ENCODE data around the gene TAF3. TPM values are rescaled to one million over a fixed set of nuclear protein-coding genes. Genes with fewer than 3 reads are reported as not detected.

The TAF3 gene
- total and polyA plus RNA-seq, 5 donors from 2014 or later: 6.8 to 20.8 (median 8.8) TPM

- Histone ChIP-seq H3K4me3 (ENCODE audit: low read depth, low read length) (peak within 1 kb of the TSS; percentile 94), H3K27me3 (ENCODE audit: control insufficient read depth, insufficient read depth, low read length) (no peaks in the 10 kb centered on the region), H3K9me3 (ENCODE audit: control insufficient read depth in 2 of 2, low read length in 2 of 2) (no peaks in the 10 kb centered on the region), H3K27ac (ENCODE audit: insufficient read depth, low read length, poor library complexity, severe bottlenecking) (peak within 1 kb of the TSS; percentile 90), H3K4me1 (ENCODE audit: control insufficient read depth, insufficient read depth, low read length, poor library complexity, severe bottlenecking) (peaks cover 66% of the 10 kb centered on the region), H3K36me3 (ENCODE audit: control insufficient read depth, insufficient read depth, low read length) (peaks cover 12% of the 10 kb centered on the region)
- H3K27me3 Mint-ChIP-seq: peaks cover 39% of the 10 kb centered on the region
- peaks cover 5 to 46% (median 27%) of the 10 kb centered on the region in 4 donors for H3K4me1 Mint-ChIP-seq
- peak within 1 kb of the TSS; percentile 91 to 100 (median 99) for H3K4me3 Mint-ChIP-seq
- H3K27ac Mint-ChIP-seq: peak within 1 kb of the TSS; percentile 92 to 99 (median 97)
- DNase-seq (peak; percentile 79 to 94 (median 82)), ATAC-seq (ENCODE audit: low read depth in 2 of 2) (peak; percentile 46 to 51)
- peaks cover 13% of the 10 kb centered on the region for H3K36me3 Mint-ChIP-seq
- peaks cover 0 to 3% (median 1%) of the 10 kb centered on the region in 7 donors for H3K9me3 Mint-ChIP-seq
Measured at GRCh38 chr10:8054494-8055407, 236.4 kb downstream of the TAF3 start, which contains the start of gene GATA3. Gene GATA3, plus strand, starts transcription at chr10:8054688. Its CDS starts 968 bp downstream, at chr10:8055656.

DNA sequence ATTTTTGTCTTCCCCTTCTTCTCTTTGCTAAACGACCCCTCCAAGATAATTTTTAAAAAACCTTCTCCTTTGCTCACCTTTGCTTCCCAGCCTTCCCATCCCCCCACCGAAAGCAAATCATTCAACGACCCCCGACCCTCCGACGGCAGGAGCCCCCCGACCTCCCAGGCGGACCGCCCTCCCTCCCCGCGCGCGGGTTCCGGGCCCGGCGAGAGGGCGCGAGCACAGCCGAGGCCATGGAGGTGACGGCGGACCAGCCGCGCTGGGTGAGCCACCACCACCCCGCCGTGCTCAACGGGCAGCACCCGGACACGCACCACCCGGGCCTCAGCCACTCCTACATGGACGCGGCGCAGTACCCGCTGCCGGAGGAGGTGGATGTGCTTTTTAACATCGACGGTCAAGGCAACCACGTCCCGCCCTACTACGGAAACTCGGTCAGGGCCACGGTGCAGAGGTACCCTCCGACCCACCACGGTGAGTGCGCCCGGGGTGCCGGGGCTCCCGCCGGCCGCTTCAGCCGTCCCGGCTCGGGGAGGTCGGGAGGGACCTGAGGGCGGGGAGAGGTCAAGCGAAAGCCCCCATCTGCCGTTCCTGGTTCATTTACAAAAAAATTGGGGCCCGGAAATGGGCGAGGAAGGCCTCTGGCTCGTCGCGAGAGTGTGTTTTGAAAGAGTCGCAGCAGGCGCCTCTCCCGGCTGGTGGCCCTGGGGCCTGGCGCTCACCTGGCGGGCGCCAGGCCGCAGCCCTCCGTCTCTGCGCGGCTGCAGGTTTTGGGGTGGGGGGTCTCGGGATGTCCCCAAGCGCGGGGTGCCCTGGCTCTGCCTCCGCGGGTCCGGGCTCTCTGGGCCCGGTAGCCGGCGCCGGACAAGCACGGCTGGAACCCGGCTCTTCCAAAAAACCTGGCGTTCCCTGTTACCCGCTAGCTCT lies 237.4 kb downstream of the TAF3 start:
- Histone ChIP-seq H3K36me3 (ENCODE audit: control insufficient read depth, insufficient read depth, low read length) (peaks cover 12% of the 10 kb centered on the region), H3K4me3 (ENCODE audit: low read depth, low read length) (peak overlapping the region; percentile 88), H3K9me3 (ENCODE audit: control insufficient read depth in 2 of 2, low read length in 2 of 2) (no peaks in the 10 kb centered on the region), H3K27ac (ENCODE audit: insufficient read depth, low read length, poor library complexity, severe bottlenecking) (peak overlapping the region; percentile 90), H3K27me3 (ENCODE audit: control insufficient read depth, insufficient read depth, low read length) (no peaks in the 10 kb centered on the region), H3K4me1 (ENCODE audit: control insufficient read depth, insufficient read depth, low read length, poor library complexity, severe bottlenecking) (peaks cover 66% of the 10 kb centered on the region)
- peaks cover 0 to 6% (median 1%) of the 10 kb centered on the region in 7 donors for H3K9me3 Mint-ChIP-seq
- H3K36me3 Mint-ChIP-seq: peaks cover 22% of the 10 kb centered on the region
- H3K27me3 Mint-ChIP-seq: peaks cover 31% of the 10 kb centered on the region
- H3K27ac Mint-ChIP-seq: peak overlapping the region; percentile 92 to 98 (median 98)
- no peak for ATAC-seq (ENCODE audit: low read depth in 2 of 2)
- peak in 2 of 3 donors; percentile 31 to 70 for DNase-seq
- H3K4me1 Mint-ChIP-seq: peaks cover 10 to 54% (median 36%) of the 10 kb centered on the region in 4 donors
- H3K4me3 Mint-ChIP-seq: peak overlapping the region; percentile 91 to 100 (median 98)

DNA sequence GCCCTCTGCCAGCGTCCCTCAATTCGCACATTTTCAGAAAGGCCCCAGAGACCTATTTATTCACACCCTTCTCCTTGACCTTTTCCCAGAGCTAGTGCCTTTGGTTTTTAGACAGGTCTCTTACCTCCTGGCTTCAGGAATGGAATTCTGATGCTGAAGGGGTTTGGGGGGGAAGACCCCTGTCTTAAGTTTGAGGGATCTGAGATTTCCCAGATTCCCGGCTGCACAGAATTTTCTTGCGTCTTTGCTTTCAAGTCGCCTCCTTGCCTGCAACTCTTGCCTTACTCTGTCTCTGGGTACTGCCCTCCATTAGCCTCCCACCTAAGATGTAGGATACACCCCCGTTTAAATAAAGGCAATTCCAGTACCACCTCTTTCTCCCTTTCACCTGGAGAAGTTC lies 238.1 kb downstream of the TAF3 start:
- peaks cover 30% of the 10 kb centered on the region for H3K27me3 Mint-ChIP-seq
- H3K9me3 ChIP-seq (ENCODE audit: control insufficient read depth in 2 of 2, low read length in 2 of 2): no peaks in the 10 kb centered on the region
- peak overlapping the region; percentile 87 to 98 (median 98) for H3K27ac Mint-ChIP-seq
- no peak for ATAC-seq (ENCODE audit: low read depth in 2 of 2)
- H3K4me1 Mint-ChIP-seq: peaks cover 10 to 61% (median 41%) of the 10 kb centered on the region in 4 donors
- H3K4me1 ChIP-seq (ENCODE audit: control insufficient read depth, insufficient read depth, low read length, poor library complexity, severe bottlenecking): peaks cover 66% of the 10 kb centered on the region
- peaks cover 25% of the 10 kb centered on the region for H3K36me3 Mint-ChIP-seq
- peaks cover 0 to 6% (median 1%) of the 10 kb centered on the region in 7 donors for H3K9me3 Mint-ChIP-seq
- peaks cover 13% of the 10 kb centered on the region for H3K36me3 ChIP-seq (ENCODE audit: control insufficient read depth, insufficient read depth, low read length)
- peak overlapping the region; percentile 91 to 100 (median 98) for H3K4me3 Mint-ChIP-seq
- no peaks in the 10 kb centered on the region for H3K27me3 ChIP-seq (ENCODE audit: control insufficient read depth, insufficient read depth, low read length)
- no peak for DNase-seq
- peak overlapping the region; percentile 86 for H3K4me3 ChIP-seq (ENCODE audit: low read depth, low read length)
- H3K27ac ChIP-seq (ENCODE audit: insufficient read depth, low read length, poor library complexity, severe bottlenecking): peak overlapping the region; percentile 90

GRCh38 chr10:8056871-8057331 lies 238.6 kb downstream of the TAF3 start:
- Mint-ChIP-seq H3K27ac (peak overlapping the region; percentile 87 to 98 (median 98)), H3K27me3 (peaks cover 29% of the 10 kb centered on the region), H3K4me1 (peaks cover 10 to 64% (median 44%) of the 10 kb centered on the region in 4 donors), H3K9me3 (peaks cover 0 to 6% (median 1%) of the 10 kb centered on the region in 7 donors), H3K4me3 (peak overlapping the region; percentile 91 to 100 (median 98)), H3K36me3 (peaks cover 26% of the 10 kb centered on the region)
- Histone ChIP-seq H3K9me3 (ENCODE audit: control insufficient read depth in 2 of 2, low read length in 2 of 2) (no peaks in the 10 kb centered on the region), H3K4me3 (ENCODE audit: low read depth, low read length) (peak overlapping the region; percentile 86), H3K36me3 (ENCODE audit: control insufficient read depth, insufficient read depth, low read length) (peaks cover 18% of the 10 kb centered on the region), H3K27me3 (ENCODE audit: control insufficient read depth, insufficient read depth, low read length) (no peaks in the 10 kb centered on the region), H3K27ac (ENCODE audit: insufficient read depth, low read length, poor library complexity, severe bottlenecking) (peak overlapping the region; percentile 90), H3K4me1 (ENCODE audit: control insufficient read depth, insufficient read depth, low read length, poor library complexity, severe bottlenecking) (peaks cover 66% of the 10 kb centered on the region)
- DNase-seq (peak in 2 of 3 donors; percentile 72 to 92), ATAC-seq (ENCODE audit: low read depth in 2 of 2) (peak; percentile 12)

- Histone ChIP-seq H3K36me3 (ENCODE audit: control insufficient read depth, insufficient read depth, low read length) (peaks cover 25% of the 10 kb centered on the region), H3K9me3 (ENCODE audit: control insufficient read depth in 2 of 2, low read length in 2 of 2) (no peaks in the 10 kb centered on the region), H3K27ac (ENCODE audit: insufficient read depth, low read length, poor library complexity, severe bottlenecking) (peak overlapping the region; percentile 90), H3K4me3 (ENCODE audit: low read depth, low read length) (peak overlapping the region; percentile 86), H3K4me1 (ENCODE audit: control insufficient read depth, insufficient read depth, low read length, poor library complexity, severe bottlenecking) (peaks cover 66% of the 10 kb centered on the region), H3K27me3 (ENCODE audit: control insufficient read depth, insufficient read depth, low read length) (no peaks in the 10 kb centered on the region)
- Mint-ChIP-seq H3K4me1 (peaks cover 10 to 64% (median 46%) of the 10 kb centered on the region in 4 donors), H3K27me3 (peaks cover 21% of the 10 kb centered on the region), H3K4me3 (peak overlapping the region; percentile 91 to 100 (median 98)), H3K9me3 (peaks cover 0 to 6% (median 1%) of the 10 kb centered on the region in 7 donors), H3K36me3 (peaks cover 23% of the 10 kb centered on the region), H3K27ac (peak overlapping the region; percentile 87 to 98 (median 98))
- ATAC-seq (ENCODE audit: low read depth in 2 of 2) (no peak), DNase-seq (no peak)
Measured at GRCh38 chr10:8057636-8058273, 239.4 kb downstream of the TAF3 start.

- H3K9me3 ChIP-seq (ENCODE audit: control insufficient read depth in 2 of 2, low read length in 2 of 2): no peaks in the 10 kb centered on the region
Measured at GRCh38 chr10:8058274-8059111, 240.2 kb downstream of the TAF3 start.

More at GRCh38 chr10:8058274-8059111, 240.2 kb downstream of the TAF3 start:
- Mint-ChIP-seq H3K36me3 (peaks cover 31% of the 10 kb centered on the region), H3K4me3 (peak overlapping the region; percentile 91 to 100 (median 98)), H3K9me3 (peaks cover 0 to 6% (median 1%) of the 10 kb centered on the region in 7 donors), H3K4me1 (peaks cover 5 to 66% (median 48%) of the 10 kb centered on the region in 4 donors), H3K27ac (peak overlapping the region; percentile 87 to 98 (median 98)), H3K27me3 (peaks cover 14% of the 10 kb centered on the region)
- H3K36me3 ChIP-seq (ENCODE audit: control insufficient read depth, insufficient read depth, low read length): peaks cover 32% of the 10 kb centered on the region
- no peaks in the 10 kb centered on the region for H3K27me3 ChIP-seq (ENCODE audit: control insufficient read depth, insufficient read depth, low read length)
- DNase-seq: no peak
- peaks cover 66% of the 10 kb centered on the region for H3K4me1 ChIP-seq (ENCODE audit: control insufficient read depth, insufficient read depth, low read length, poor library complexity, severe bottlenecking)
- ATAC-seq (ENCODE audit: low read depth in 2 of 2): no peak
- H3K27ac ChIP-seq (ENCODE audit: insufficient read depth, low read length, poor library complexity, severe bottlenecking): peak overlapping the region; percentile 90
- peak overlapping the region; percentile 93 for H3K4me3 ChIP-seq (ENCODE audit: low read depth, low read length)
